ENCODE results near the gene TMEM151B.

- TF ChIP-seq CTCF (IDR thresholded peaks at IDR 0.05 in 8 of 11, conservative IDR thresholded peaks at IDR 0.05 in 3 of 11) (peak in 7 of 11 experiments; percentile 0 to 52 (median 7)), POLR2A (IDR thresholded peaks at IDR 0.05) (no peak), POLR2AphosphoS5 (IDR thresholded peaks at IDR 0.05) (peak in 1 of 3 donors; percentile 36)
Measured at GRCh38 chr6:44257753-44258324, 12.4 kb upstream of the TMEM151B start.

Measured in spleen (tissue), 7 donors.